ENCODE measurements around the gene RABGGTA. TPM values are rescaled to one million over a fixed set of nuclear protein-coding genes. Genes with fewer than 3 reads are reported as not detected.
"Not testable (repeated sequence)": the region's sequence is repeated elsewhere in the genome, so short reads cannot be mapped to it uniquely, and the experiment has no call there.

RABGGTA gene
- total and polyA plus RNA-seq, 2 donors (not counting 1 experiment from before 2014, with no cell fraction given) = 70.1 to 159 TPM

DNA sequence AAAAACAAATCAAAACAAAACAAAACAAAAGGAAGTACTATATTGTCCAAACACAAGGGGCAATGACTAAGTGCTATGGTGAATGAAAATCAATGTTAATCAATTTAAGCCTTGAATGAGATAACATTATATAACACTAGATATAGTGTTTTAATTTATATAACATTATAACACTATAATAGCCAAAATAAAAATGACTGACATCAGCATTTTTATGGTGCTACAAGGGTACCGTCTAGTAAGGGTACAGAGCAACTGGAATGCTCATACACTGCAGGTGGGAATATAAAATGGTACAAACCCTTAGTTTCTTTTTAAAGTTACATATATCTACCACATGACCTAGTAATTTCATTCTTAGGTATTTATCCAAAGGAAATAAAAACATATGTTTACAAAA, 44.9 kb downstream of the RABGGTA start:
- no peak for ATAC-seq (ENCODE audit: low read depth)
- Histone ChIP-seq H4K20me1 (ENCODE audit: control insufficient read depth, insufficient read depth, low read length, poor library complexity, severe bottlenecking) (peaks cover 27% of the 10 kb centered on the region), H3K4me2 (replicated peaks; ENCODE audit: low read depth, low read length, poor library complexity, severe bottlenecking) (no peak overlapping the region), H3K27me3 (replicated peaks in 1 of 4; ENCODE audit: control extremely low read depth in 1 of 4, control insufficient read depth in 3 of 4, insufficient read depth in 4 of 4, low read length in 3 of 4) (no peaks in the 10 kb centered on the region), H3K9me3 (ENCODE audit: control extremely low read depth in 1 of 3, control insufficient read depth in 2 of 3, insufficient read depth in 1 of 3, low read length in 2 of 3) (no peaks in the 10 kb centered on the region), H3K79me2 (ENCODE audit: control insufficient read depth, insufficient read depth, low read length) (peaks cover 87% of the 10 kb centered on the region), H2AFZ (ENCODE audit: insufficient read depth, low read depth, low read length, poor library complexity, severe bottlenecking) (no peak overlapping the region), H3K36me3 (replicated peaks in 1 of 2; ENCODE audit: control extremely low read depth in 1 of 2, control insufficient read depth in 1 of 2, extremely low read depth in 1 of 2, insufficient read depth in 2 of 2, low read length in 1 of 2) (peaks cover 0 to 8% of the 10 kb centered on the region in 2 experiments), H3K27ac (ENCODE audit: low read length in 2 of 2) (no peak overlapping the region), H3K4me3 (ENCODE audit: control extremely low read depth in 1 of 5, extremely low read depth in 1 of 5, insufficient read depth in 1 of 5, low read depth in 2 of 5, low read length in 4 of 5) (no peak overlapping the region), H3K4me1 (ENCODE audit: control insufficient read depth in 2 of 2, insufficient read depth in 2 of 2, low read length in 2 of 2) (peaks cover 7% of the 10 kb centered on the region in 2 donors), H3K9ac (ENCODE audit: low read length) (no peak overlapping the region)
- TF ChIP-seq EZH2 (IDR thresholded peaks at IDR 0.05; ENCODE audit: borderline replicate concordance, insufficient read depth, low read depth, low read length, poor library complexity, severe bottlenecking) = no peak
- TF ChIP-seq, protein P1, sequence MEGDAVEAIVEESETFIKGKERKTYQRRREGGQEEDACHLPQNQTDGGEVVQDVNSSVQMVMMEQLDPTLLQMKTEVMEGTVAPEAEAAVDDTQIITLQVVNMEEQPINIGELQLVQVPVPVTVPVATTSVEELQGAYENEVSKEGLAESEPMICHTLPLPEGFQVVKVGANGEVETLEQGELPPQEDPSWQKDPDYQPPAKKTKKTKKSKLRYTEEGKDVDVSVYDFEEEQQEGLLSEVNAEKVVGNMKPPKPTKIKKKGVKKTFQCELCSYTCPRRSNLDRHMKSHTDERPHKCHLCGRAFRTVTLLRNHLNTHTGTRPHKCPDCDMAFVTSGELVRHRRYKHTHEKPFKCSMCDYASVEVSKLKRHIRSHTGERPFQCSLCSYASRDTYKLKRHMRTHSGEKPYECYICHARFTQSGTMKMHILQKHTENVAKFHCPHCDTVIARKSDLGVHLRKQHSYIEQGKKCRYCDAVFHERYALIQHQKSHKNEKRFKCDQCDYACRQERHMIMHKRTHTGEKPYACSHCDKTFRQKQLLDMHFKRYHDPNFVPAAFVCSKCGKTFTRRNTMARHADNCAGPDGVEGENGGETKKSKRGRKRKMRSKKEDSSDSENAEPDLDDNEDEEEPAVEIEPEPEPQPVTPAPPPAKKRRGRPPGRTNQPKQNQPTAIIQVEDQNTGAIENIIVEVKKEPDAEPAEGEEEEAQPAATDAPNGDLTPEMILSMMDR (IDR thresholded peaks at IDR 0.05) = no peak
- Mint-ChIP-seq H3K9me3 (ENCODE audit: insufficient read depth) (no peaks in the 10 kb centered on the region), H3K4me3 (no peak overlapping the region), H3K4me1 (peaks cover 27% of the 10 kb centered on the region), H3K27ac (no peak overlapping the region), H3K27me3 (no peaks in the 10 kb centered on the region)
- ChIA-PET POLR2A (no interaction called here), CTCF (no interaction called here)
- intact Hi-C loops (cut with micrococcal nuclease) = no loop called here
- WGBS (ENCODE audit: insufficient coverage) = no CpG with 5 or more reads among the region's 1 CpG
- DNase-seq = no peak

DNA sequence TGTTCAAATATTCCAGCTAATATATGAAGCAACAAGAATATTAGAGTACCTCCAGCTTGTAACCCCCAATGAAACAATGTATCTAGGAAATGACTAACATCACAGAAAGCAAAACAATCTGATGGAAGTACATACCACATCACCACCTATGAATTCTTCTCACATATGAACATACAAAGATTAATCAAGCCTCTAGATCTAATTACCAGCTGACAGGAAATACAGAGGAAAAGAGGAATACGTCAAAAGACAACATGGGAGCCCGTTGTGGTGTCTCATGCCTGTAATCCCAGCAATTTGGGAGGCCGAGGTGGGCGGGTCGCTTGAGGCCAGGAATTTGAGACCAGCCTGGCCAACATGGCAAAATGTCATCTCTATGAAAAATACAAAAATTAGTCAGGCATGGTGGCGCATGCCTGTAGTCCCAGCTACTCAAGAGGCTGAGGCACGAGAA, 46.8 kb downstream of the RABGGTA start:
- peaks cover 29% of the 10 kb centered on the region for H4K20me1 ChIP-seq (ENCODE audit: control insufficient read depth, insufficient read depth, low read length, poor library complexity, severe bottlenecking)
- no peak overlapping the region for H3K9ac ChIP-seq (ENCODE audit: low read length)
- POLR2A ChIA-PET = no interaction called here
- H3K27me3 ChIP-seq (replicated peaks in 1 of 4; ENCODE audit: control extremely low read depth in 1 of 4, control insufficient read depth in 3 of 4, insufficient read depth in 4 of 4, low read length in 3 of 4) = no peaks in the 10 kb centered on the region
- no peak overlapping the region for H3K27ac ChIP-seq (ENCODE audit: low read length in 2 of 2)
- H3K9me3 ChIP-seq (ENCODE audit: control extremely low read depth in 1 of 3, control insufficient read depth in 2 of 3, insufficient read depth in 1 of 3, low read length in 2 of 3) = no peaks in the 10 kb centered on the region
- H3K79me2 ChIP-seq (ENCODE audit: control insufficient read depth, insufficient read depth, low read length) = peaks cover 89% of the 10 kb centered on the region
- Mint-ChIP-seq H3K27me3 (no peaks in the 10 kb centered on the region), H3K4me3 (no peak overlapping the region), H3K4me1 (peaks cover 20% of the 10 kb centered on the region), H3K27ac (no peak overlapping the region), H3K9me3 (ENCODE audit: insufficient read depth) (no peaks in the 10 kb centered on the region)
- CTCF ChIA-PET = interaction anchor here (0.8 to 3.2 kb wide), 2 partner anchors 17 to 83 kb away, joined by 3 to 9 read pairs; partner anchors contain the start of gene CIDEB
- DNase-seq (no peak), ATAC-seq (ENCODE audit: low read depth) (no peak)
- intact Hi-C loops (cut with micrococcal nuclease) = no loop called here
- no peak for TF ChIP-seq EZH2 (IDR thresholded peaks at IDR 0.05; ENCODE audit: borderline replicate concordance, insufficient read depth, low read depth, low read length, poor library complexity, severe bottlenecking)
- TF ChIP-seq, protein P1 (IDR thresholded peaks at IDR 0.05) = no peak
- peaks cover 0 to 8% of the 10 kb centered on the region in 2 experiments for H3K36me3 ChIP-seq (replicated peaks in 1 of 2; ENCODE audit: control extremely low read depth in 1 of 2, control insufficient read depth in 1 of 2, extremely low read depth in 1 of 2, insufficient read depth in 2 of 2, low read length in 1 of 2)
- H3K4me3 ChIP-seq (ENCODE audit: control extremely low read depth in 1 of 5, extremely low read depth in 1 of 5, insufficient read depth in 1 of 5, low read depth in 2 of 5, low read length in 4 of 5) = no peak overlapping the region
- H3K4me1 ChIP-seq (ENCODE audit: control insufficient read depth in 2 of 2, insufficient read depth in 2 of 2, low read length in 2 of 2) = no peaks in the 10 kb centered on the region
- H3K4me2 ChIP-seq (replicated peaks; ENCODE audit: low read depth, low read length, poor library complexity, severe bottlenecking) = no peak overlapping the region
- 90% methylated on average over 6 of the region's 7 CpGs for WGBS (ENCODE audit: insufficient coverage)
- no peak overlapping the region for H2AFZ ChIP-seq (ENCODE audit: insufficient read depth, low read depth, low read length, poor library complexity, severe bottlenecking)

DNA sequence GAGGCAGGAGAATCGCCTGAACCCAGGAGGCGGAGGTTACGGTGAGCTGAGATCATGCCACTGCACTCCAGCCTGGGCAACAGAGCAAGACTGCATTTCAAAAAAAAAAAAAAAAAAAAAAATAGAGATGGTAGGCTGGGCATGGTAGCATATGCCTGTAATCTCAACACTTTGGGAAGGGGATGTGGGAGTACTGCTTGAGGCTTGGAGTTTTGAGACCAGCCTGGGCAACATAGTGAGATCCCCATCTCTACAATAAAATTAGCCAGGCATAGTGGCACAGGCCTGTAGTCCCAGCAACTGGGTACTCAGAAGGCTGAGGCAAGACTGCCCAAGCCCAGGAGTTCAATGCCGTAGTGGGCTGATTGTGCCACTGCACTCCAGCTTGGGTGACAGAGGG, 48.4 kb downstream of the RABGGTA start:
- H3K27me3 ChIP-seq (replicated peaks in 1 of 4; ENCODE audit: control extremely low read depth in 1 of 4, control insufficient read depth in 3 of 4, insufficient read depth in 4 of 4, low read length in 3 of 4); H3K9me3 ChIP-seq (ENCODE audit: control extremely low read depth in 1 of 3, control insufficient read depth in 2 of 3, insufficient read depth in 1 of 3, low read length in 2 of 3); H3K27ac ChIP-seq (ENCODE audit: low read length in 2 of 2); H3K27ac Mint-ChIP-seq; H3K4me3 Mint-ChIP-seq; ATAC-seq (ENCODE audit: low read depth); H3K4me1 ChIP-seq (ENCODE audit: control insufficient read depth in 2 of 2, insufficient read depth in 2 of 2, low read length in 2 of 2); H3K9me3 Mint-ChIP-seq (ENCODE audit: insufficient read depth); H3K4me2 ChIP-seq (replicated peaks; ENCODE audit: low read depth, low read length, poor library complexity, severe bottlenecking); H3K36me3 ChIP-seq (replicated peaks in 1 of 2; ENCODE audit: control extremely low read depth in 1 of 2, control insufficient read depth in 1 of 2, extremely low read depth in 1 of 2, insufficient read depth in 2 of 2, low read length in 1 of 2); H3K9ac ChIP-seq (ENCODE audit: low read length); H3K4me3 ChIP-seq (ENCODE audit: control extremely low read depth in 1 of 5, extremely low read depth in 1 of 5, insufficient read depth in 1 of 5, low read depth in 2 of 5, low read length in 4 of 5); H3K27me3 Mint-ChIP-seq; H2AFZ ChIP-seq (ENCODE audit: insufficient read depth, low read depth, low read length, poor library complexity, severe bottlenecking); intact Hi-C loops (cut with micrococcal nuclease); DNase-seq: not testable (repeated sequence)
- peaks cover 27% of the 10 kb centered on the region for H4K20me1 ChIP-seq (ENCODE audit: control insufficient read depth, insufficient read depth, low read length, poor library complexity, severe bottlenecking)
- H3K79me2 ChIP-seq (ENCODE audit: control insufficient read depth, insufficient read depth, low read length) = peaks cover 87% of the 10 kb centered on the region
- peaks cover 16% of the 10 kb centered on the region for H3K4me1 Mint-ChIP-seq
- WGBS (ENCODE audit: insufficient coverage) = 100% methylated on average over 1 of the region's 4 CpGs
- POLR2A ChIA-PET = interaction anchor here (0.6 to 0.7 kb wide), 3 partner anchors 63 to 69 kb away, joined by 3 to 6 read pairs (median 4); no protein-coding TSS in a partner anchor
- CTCF ChIA-PET = interaction anchor here (3.2 kb wide), 1 partner anchor 85 kb away, joined by 9 read pairs; the partner anchor contains the start of gene CIDEB
